ENCODE results near the gene CES4A. TPM values are rescaled to one million over a fixed set of nuclear protein-coding genes. Genes with fewer than 3 reads are reported as not detected.

Gene CES4A
- total and polyA plus RNA-seq, 9 of the 15 experiments (the other 6 are each of a cell fraction or from before 2014, with no cell fraction given): 0.09 to 0.13 (median 0.11) TPM; not detected in 6

DNA sequence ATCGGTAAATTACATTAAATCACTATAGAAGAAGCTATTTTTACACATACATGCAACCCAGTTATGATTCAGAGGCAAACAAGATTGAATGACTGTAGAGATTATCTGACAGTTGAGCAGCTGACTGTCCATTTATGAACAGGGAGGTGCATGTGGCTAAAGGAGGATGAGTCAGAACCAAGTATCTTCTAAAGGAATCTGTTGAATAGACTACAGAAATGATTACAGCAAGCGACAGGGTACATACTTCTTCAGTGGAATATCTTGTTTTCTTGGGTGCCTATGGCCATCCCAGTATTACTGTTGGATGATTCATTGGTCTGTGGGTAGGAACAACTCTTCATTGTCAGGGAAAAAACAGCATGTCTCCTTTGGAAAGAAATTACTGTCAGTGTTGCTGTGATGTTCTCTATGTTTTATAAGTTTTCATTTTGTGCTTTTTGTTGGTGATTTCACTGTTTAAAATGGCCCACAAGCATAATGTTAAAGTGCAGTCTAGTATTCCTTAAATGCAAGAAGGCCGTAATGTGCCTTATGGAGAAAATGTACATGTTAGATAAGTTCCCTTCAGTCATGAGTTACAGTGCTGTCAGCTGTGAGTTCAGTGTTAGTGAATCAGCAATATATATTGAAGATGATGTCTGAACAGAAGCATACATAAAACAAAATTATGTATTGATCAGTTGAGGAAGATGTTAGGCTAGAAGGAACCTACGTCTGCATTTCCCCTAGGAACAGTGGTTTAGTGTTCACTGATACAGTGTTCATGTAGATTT, 67.5 kb downstream of the CES4A start (continued):
- TF ChIP-seq CHD7 (IDR thresholded peaks at IDR 0.05; ENCODE audit: low read depth, low read length) (no peak), NFIC (IDR thresholded peaks at IDR 0.05) (no peak), KLF1 (tag; IDR thresholded peaks at IDR 0.05) (no peak), RBBP5 (IDR thresholded peaks at IDR 0.05; ENCODE audit: borderline replicate concordance, insufficient read depth, low read length, poor library complexity, severe bottlenecking) (no peak), NRF1 (conservative IDR thresholded peaks at IDR 0.05 in 1 of 2, IDR thresholded peaks at IDR 0.05 in 1 of 2) (peak in 1 of 2 experiments; percentile 16; a peak in 1 of 4 replicates), TEAD4 (IDR thresholded peaks at IDR 0.05; ENCODE audit: low read length) (peak; percentile 34; the same call in 1 of the 2 replicates), TEAD4 (CRISPR knock-in tag; IDR thresholded peaks at IDR 0.05; ENCODE audit: borderline replicate concordance) (no peak), TBL1XR1 (IDR thresholded peaks at IDR 0.05; ENCODE audit: low read length in 2 of 2) (no peak), SRSF3 (IDR thresholded peaks at IDR 0.05; ENCODE audit: insufficient read depth, low read length) (no peak), LEF1 (IDR thresholded peaks at IDR 0.05) (no peak), HDAC3 (IDR thresholded peaks at IDR 0.05; ENCODE audit: borderline replicate concordance, partially characterized antibody) (no peak), ZNF707 (CRISPR knock-in tag; conservative IDR thresholded peaks at IDR 0.05) (no peak)
- TF ChIP-seq, protein P1, sequence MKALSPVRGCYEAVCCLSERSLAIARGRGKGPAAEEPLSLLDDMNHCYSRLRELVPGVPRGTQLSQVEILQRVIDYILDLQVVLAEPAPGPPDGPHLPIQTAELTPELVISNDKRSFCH (CRISPR knock-in tag; IDR thresholded peaks at IDR 0.05): no peak
- TF ChIP-seq, protein P1 (tag; IDR thresholded peaks at IDR 0.05): no peak
- TF ChIP-seq, protein P2, sequence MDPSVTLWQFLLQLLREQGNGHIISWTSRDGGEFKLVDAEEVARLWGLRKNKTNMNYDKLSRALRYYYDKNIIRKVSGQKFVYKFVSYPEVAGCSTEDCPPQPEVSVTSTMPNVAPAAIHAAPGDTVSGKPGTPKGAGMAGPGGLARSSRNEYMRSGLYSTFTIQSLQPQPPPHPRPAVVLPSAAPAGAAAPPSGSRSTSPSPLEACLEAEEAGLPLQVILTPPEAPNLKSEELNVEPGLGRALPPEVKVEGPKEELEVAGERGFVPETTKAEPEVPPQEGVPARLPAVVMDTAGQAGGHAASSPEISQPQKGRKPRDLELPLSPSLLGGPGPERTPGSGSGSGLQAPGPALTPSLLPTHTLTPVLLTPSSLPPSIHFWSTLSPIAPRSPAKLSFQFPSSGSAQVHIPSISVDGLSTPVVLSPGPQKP (CRISPR knock-in tag; IDR thresholded peaks at IDR 0.05): no peak

Measured in K562 (cell line).